ENCODE measurements around the gene GALNT2.

The GALNT2 gene

GRCh38 chr1:230087717-230088105 lies 20.7 kb downstream of the GALNT2 start:
- Histone ChIP-seq H3K9ac (ENCODE audit: low read length) (no peak overlapping the region), H3K4me1 (ENCODE audit: low read length) (peaks cover 25% of the 10 kb centered on the region), H3F3A (ENCODE audit: insufficient read depth, low read length) (peaks cover 13% of the 10 kb centered on the region; the same call in 1 of the 2 replicates), H3K27ac (ENCODE audit: low read length) (no peak overlapping the region), H3K4me2 (ENCODE audit: low read depth, low read length) (no peak overlapping the region), H3K36me3 (replicated peaks; ENCODE audit: insufficient read depth, low read length) (no peaks in the 10 kb centered on the region), H2AFZ (ENCODE audit: low read length) (no peak overlapping the region), H3K4me3 (ENCODE audit: low read length) (no peak overlapping the region), H3K9me2 (replicated peaks; ENCODE audit: insufficient read depth, low read length) (no peaks in the 10 kb centered on the region), H3K9me3 (replicated peaks; ENCODE audit: insufficient read depth, low read length) (no peaks in the 10 kb centered on the region), H3K79me2 (ENCODE audit: low read length) (peaks cover 100% of the 10 kb centered on the region), H4K20me1 (ENCODE audit: insufficient read depth, low read length) (no peaks in the 10 kb centered on the region), H3K27me3 (replicated peaks; ENCODE audit: insufficient read depth, low read length) (no peaks in the 10 kb centered on the region)
- no peak for DNase-seq
- TF ChIP-seq CTCF (IDR thresholded peaks at IDR 0.05; ENCODE audit: low read length), result no peak
- TF ChIP-seq EZH2phosphoT487 (IDR thresholded peaks at IDR 0.05; ENCODE audit: low read length), result no peak
- no peak for TF ChIP-seq EZH2 (optimal IDR thresholded peaks at IDR 0.05; ENCODE audit: low read depth, low read length)

- Histone ChIP-seq H3K4me1 (ENCODE audit: low read length) (peaks cover 2% of the 10 kb centered on the region; the same call in 1 of the 2 replicates), H3K79me2 (ENCODE audit: low read length) (peaks cover 96% of the 10 kb centered on the region), H3K36me3 (replicated peaks; ENCODE audit: insufficient read depth, low read length) (no peaks in the 10 kb centered on the region), H3F3A (ENCODE audit: insufficient read depth, low read length) (no peaks in the 10 kb centered on the region), H3K9ac (ENCODE audit: low read length) (no peak overlapping the region), H3K4me2 (ENCODE audit: low read depth, low read length) (no peak overlapping the region), H3K27me3 (replicated peaks; ENCODE audit: insufficient read depth, low read length) (no peaks in the 10 kb centered on the region), H3K4me3 (ENCODE audit: low read length) (no peak overlapping the region), H3K27ac (ENCODE audit: low read length) (no peak overlapping the region), H4K20me1 (ENCODE audit: insufficient read depth, low read length) (no peaks in the 10 kb centered on the region), H3K9me3 (replicated peaks; ENCODE audit: insufficient read depth, low read length) (no peaks in the 10 kb centered on the region), H3K9me2 (replicated peaks; ENCODE audit: insufficient read depth, low read length) (no peaks in the 10 kb centered on the region), H2AFZ (ENCODE audit: low read length) (no peak overlapping the region)
- no peak for TF ChIP-seq EZH2 (optimal IDR thresholded peaks at IDR 0.05; ENCODE audit: low read depth, low read length)
- no peak for TF ChIP-seq EZH2phosphoT487 (IDR thresholded peaks at IDR 0.05; ENCODE audit: low read length)
- TF ChIP-seq CTCF (IDR thresholded peaks at IDR 0.05; ENCODE audit: low read length), result no peak
- no peak for DNase-seq
Observed at GRCh38 chr1:230090194-230090711, 23.2 kb downstream of the GALNT2 start.

DNA sequence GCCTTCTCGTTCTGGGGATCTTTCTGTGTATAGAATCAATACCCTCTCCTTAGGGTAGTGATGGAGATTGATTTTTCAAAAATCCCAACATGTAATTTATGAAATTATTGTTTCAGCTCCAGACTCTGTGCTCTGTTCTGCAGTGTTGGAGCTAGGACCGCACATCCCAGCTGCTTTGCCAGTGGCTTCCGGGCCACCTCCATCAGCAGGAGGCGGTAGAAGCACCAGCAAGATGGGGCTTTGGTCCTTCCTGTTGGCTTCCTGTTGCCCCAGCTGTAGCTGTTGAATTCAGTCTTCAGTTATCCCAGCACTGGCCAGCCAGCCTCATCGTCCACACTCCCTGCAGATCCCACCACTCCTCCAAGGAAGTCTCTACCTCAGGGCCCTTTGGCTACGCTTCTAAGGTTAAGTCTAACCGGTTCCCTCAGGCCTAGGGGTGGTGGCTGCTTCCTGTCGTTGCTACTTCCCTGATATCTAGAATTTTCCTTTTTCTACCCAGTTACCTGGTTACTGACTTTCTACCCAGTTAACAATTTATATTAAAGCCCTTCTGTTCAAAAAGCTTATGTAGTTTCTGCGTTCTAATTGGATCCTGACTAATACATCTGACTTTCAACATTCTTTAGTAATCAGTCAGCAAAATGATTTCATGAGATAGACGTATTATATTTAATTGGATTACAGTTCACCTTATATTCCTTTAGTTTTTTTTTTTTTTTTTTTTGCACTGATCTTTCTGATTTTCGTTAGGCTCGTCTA lies 24.6 kb downstream of the GALNT2 start:
- Histone ChIP-seq H3K4me1 (ENCODE audit: low read length) (no peaks in the 10 kb centered on the region), H3K4me2 (ENCODE audit: low read depth, low read length) (no peak overlapping the region), H3K79me2 (ENCODE audit: low read length) (peaks cover 96% of the 10 kb centered on the region), H3K9me3 (replicated peaks; ENCODE audit: insufficient read depth, low read length) (no peaks in the 10 kb centered on the region), H3F3A (ENCODE audit: insufficient read depth, low read length) (no peaks in the 10 kb centered on the region), H3K36me3 (replicated peaks; ENCODE audit: insufficient read depth, low read length) (no peaks in the 10 kb centered on the region), H3K9me2 (replicated peaks; ENCODE audit: insufficient read depth, low read length) (no peaks in the 10 kb centered on the region), H3K9ac (ENCODE audit: low read length) (no peak overlapping the region), H2AFZ (ENCODE audit: low read length) (no peak overlapping the region), H3K27me3 (replicated peaks; ENCODE audit: insufficient read depth, low read length) (no peaks in the 10 kb centered on the region), H4K20me1 (ENCODE audit: insufficient read depth, low read length) (no peaks in the 10 kb centered on the region), H3K27ac (ENCODE audit: low read length) (no peak overlapping the region), H3K4me3 (ENCODE audit: low read length) (no peak overlapping the region)
- TF ChIP-seq CTCF (IDR thresholded peaks at IDR 0.05; ENCODE audit: low read length) (no peak), EZH2 (optimal IDR thresholded peaks at IDR 0.05; ENCODE audit: low read depth, low read length) (no peak), EZH2phosphoT487 (IDR thresholded peaks at IDR 0.05; ENCODE audit: low read length) (no peak)
- DNase-seq, result no peak

Data from MM.1S (cell line).